ENCODE measurements around the gene FGD5.

DNA sequence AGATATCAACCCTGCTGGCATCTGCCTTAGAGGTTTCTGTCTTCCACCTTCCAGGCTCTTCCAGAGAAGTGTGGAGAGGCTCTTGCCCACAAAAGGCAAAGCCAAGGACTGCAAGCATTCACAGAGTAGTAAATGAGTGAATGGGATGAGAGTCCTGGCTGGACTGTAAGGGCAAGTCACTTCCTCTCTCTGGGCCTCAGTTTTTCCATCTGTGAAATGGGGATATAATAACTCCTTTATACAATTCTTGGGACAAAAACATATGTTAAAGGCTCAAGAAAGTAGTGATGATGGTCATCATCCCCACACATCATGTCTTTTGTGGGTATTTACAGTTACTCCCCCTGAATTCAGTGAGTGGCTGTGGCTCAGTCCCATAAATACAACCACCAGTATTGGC, 10.7 kb upstream of the FGD5 start:
- TF ChIP-seq, protein P1, sequence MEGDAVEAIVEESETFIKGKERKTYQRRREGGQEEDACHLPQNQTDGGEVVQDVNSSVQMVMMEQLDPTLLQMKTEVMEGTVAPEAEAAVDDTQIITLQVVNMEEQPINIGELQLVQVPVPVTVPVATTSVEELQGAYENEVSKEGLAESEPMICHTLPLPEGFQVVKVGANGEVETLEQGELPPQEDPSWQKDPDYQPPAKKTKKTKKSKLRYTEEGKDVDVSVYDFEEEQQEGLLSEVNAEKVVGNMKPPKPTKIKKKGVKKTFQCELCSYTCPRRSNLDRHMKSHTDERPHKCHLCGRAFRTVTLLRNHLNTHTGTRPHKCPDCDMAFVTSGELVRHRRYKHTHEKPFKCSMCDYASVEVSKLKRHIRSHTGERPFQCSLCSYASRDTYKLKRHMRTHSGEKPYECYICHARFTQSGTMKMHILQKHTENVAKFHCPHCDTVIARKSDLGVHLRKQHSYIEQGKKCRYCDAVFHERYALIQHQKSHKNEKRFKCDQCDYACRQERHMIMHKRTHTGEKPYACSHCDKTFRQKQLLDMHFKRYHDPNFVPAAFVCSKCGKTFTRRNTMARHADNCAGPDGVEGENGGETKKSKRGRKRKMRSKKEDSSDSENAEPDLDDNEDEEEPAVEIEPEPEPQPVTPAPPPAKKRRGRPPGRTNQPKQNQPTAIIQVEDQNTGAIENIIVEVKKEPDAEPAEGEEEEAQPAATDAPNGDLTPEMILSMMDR (conservative IDR thresholded peaks at IDR 0.05; ENCODE audit: low read depth in 2 of 2): no peak
- no peak for TF ChIP-seq POLR2AphosphoS5 (IDR thresholded peaks at IDR 0.05; ENCODE audit: low read depth)
- TF ChIP-seq, protein P2, sequence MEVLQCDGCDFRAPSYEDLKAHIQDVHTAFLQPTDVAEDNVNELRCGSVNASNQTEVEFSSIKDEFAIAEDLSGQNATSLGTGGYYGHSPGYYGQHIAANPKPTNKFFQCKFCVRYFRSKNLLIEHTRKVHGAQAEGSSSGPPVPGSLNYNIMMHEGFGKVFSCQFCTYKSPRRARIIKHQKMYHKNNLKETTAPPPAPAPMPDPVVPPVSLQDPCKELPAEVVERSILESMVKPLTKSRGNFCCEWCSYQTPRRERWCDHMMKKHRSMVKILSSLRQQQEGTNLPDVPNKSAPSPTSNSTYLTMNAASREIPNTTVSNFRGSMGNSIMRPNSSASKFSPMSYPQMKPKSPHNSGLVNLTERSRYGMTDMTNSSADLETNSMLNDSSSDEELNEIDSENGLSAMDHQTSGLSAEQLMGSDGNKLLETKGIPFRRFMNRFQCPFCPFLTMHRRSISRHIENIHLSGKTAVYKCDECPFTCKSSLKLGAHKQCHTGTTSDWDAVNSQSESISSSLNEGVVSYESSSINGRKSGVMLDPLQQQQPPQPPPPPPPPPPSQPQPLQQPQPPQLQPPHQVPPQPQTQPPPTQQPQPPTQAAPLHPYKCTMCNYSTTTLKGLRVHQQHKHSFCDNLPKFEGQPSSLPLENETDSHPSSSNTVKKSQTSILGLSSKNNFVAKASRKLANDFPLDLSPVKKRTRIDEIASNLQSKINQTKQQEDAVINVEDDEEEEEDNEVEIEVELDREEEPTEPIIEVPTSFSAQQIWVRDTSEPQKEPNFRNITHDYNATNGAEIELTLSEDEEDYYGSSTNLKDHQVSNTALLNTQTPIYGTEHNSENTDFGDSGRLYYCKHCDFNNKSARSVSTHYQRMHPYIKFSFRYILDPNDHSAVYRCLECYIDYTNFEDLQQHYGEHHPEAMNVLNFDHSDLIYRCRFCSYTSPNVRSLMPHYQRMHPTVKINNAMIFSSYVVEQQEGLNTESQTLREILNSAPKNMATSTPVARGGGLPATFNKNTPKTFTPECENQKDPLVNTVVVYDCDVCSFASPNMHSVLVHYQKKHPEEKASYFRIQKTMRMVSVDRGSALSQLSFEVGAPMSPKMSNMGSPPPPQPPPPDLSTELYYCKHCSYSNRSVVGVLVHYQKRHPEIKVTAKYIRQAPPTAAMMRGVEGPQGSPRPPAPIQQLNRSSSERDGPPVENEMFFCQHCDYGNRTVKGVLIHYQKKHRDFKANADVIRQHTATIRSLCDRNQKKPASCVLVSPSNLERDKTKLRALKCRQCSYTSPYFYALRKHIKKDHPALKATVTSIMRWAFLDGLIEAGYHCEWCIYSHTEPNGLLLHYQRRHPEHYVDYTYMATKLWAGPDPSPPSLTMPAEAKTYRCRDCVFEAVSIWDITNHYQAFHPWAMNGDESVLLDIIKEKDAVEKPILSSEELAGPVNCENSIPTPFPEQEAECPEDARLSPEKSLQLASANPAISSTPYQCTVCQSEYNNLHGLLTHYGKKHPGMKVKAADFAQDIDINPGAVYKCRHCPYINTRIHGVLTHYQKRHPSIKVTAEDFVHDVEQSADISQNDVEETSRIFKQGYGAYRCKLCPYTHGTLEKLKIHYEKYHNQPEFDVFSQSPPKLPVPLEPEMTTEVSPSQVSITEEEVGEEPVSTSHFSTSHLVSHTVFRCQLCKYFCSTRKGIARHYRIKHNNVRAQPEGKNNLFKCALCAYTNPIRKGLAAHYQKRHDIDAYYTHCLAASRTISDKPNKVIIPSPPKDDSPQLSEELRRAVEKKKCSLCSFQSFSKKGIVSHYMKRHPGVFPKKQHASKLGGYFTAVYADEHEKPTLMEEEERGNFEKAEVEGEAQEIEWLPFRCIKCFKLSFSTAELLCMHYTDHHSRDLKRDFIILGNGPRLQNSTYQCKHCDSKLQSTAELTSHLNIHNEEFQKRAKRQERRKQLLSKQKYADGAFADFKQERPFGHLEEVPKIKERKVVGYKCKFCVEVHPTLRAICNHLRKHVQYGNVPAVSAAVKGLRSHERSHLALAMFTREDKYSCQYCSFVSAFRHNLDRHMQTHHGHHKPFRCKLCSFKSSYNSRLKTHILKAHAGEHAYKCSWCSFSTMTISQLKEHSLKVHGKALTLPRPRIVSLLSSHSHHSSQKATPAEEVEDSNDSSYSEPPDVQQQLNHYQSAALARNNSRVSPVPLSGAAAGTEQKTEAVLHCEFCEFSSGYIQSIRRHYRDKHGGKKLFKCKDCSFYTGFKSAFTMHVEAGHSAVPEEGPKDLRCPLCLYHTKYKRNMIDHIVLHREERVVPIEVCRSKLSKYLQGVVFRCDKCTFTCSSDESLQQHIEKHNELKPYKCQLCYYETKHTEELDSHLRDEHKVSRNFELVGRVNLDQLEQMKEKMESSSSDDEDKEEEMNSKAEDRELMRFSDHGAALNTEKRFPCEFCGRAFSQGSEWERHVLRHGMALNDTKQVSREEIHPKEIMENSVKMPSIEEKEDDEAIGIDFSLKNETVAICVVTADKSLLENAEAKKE (CRISPR knock-in tag; IDR thresholded peaks at IDR 0.05): no peak
- TF ChIP-seq NANOG (IDR thresholded peaks at IDR 0.05; ENCODE audit: borderline replicate concordance): no peak
- TF ChIP-seq EZH2 (IDR thresholded peaks at IDR 0.05; ENCODE audit: low read depth, unreplicated experiment): no peak
- TF ChIP-seq ZNF114 (CRISPR knock-in tag; IDR thresholded peaks at IDR 0.05): no peak
- TF ChIP-seq, protein P3, sequence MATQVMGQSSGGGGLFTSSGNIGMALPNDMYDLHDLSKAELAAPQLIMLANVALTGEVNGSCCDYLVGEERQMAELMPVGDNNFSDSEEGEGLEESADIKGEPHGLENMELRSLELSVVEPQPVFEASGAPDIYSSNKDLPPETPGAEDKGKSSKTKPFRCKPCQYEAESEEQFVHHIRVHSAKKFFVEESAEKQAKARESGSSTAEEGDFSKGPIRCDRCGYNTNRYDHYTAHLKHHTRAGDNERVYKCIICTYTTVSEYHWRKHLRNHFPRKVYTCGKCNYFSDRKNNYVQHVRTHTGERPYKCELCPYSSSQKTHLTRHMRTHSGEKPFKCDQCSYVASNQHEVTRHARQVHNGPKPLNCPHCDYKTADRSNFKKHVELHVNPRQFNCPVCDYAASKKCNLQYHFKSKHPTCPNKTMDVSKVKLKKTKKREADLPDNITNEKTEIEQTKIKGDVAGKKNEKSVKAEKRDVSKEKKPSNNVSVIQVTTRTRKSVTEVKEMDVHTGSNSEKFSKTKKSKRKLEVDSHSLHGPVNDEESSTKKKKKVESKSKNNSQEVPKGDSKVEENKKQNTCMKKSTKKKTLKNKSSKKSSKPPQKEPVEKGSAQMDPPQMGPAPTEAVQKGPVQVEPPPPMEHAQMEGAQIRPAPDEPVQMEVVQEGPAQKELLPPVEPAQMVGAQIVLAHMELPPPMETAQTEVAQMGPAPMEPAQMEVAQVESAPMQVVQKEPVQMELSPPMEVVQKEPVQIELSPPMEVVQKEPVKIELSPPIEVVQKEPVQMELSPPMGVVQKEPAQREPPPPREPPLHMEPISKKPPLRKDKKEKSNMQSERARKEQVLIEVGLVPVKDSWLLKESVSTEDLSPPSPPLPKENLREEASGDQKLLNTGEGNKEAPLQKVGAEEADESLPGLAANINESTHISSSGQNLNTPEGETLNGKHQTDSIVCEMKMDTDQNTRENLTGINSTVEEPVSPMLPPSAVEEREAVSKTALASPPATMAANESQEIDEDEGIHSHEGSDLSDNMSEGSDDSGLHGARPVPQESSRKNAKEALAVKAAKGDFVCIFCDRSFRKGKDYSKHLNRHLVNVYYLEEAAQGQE (IDR thresholded peaks at IDR 0.05; ENCODE audit: unreplicated experiment): no peak
